HepG2 (cell line): ENCODE results near the gene TEX9. TPM values are rescaled to one million over a fixed set of nuclear protein-coding genes. Genes with fewer than 3 reads are reported as not detected.

Source experiments
- NR1H2 ChIP-seq: sonication (generic); formaldehyde crosslinking; IDR thresholded peaks from 2 replicates; pipeline ENCODE4 v1.8.1; 2022; ENCODE audit warnings: low read depth, missing genetic modification reagents, borderline replicate concordance
- SALL2 ChIP-seq: sonication (generic); formaldehyde crosslinking; IDR thresholded peaks from 2 replicates; pipeline ENCODE4 v1.8.1; 2023; ENCODE audit warnings: mild to moderate bottlenecking, missing genetic modification reagents, inconsistent platforms
- ZNF563 ChIP-seq: sonication (generic); formaldehyde crosslinking; IDR thresholded peaks from 2 replicates; pipeline ENCODE4 v1.8.0; 2022; ENCODE audit warnings: mild to moderate bottlenecking, moderate library complexity, missing genetic modification reagents
- polyA plus RNA-seq, 8 experiments: library from polyadenylated mRNA; depleted of rRNA in 3 of 8; stranded (reverse) in 7 of 8; unstranded in 1 of 8; fragments of >200 nt; fragmentation: Illumina TruSeq in 4 of 8; extraction: Trizol in 4 of 8; gene quantifications; 2 replicates each; pipeline versions ENCODE4 v1.2.1 to v1.2.3, GENCODE V29; 2011 to 2016; ENCODE audit warnings: low read depth in 4 of 8, missing spikeins in 1 of 8, mixed read lengths in 1 of 8; ENCODE audit not compliant: insufficient read depth in 1 of 8
- total RNA-seq, 5 experiments: library from RNA; depleted of rRNA; stranded (reverse); fragments of >200 nt; fragmentation: Illumina TruSeq; extraction: Trizol; gene quantifications; 2 replicates each; pipeline ENCODE4 v1.2.3, GENCODE V29; 2016; ENCODE audit warnings: low read depth in 1 of 5
- TF ChIP-seq, protein P1 (sequence below): sonication (generic); formaldehyde crosslinking; IDR thresholded peaks from 2 replicates; pipeline ENCODE4 v1.4.0; 2020; ENCODE audit warnings: missing genetic modification reagents, borderline replicate concordance
- TF ChIP-seq, protein P2 (sequence below): sonication (generic); formaldehyde crosslinking; IDR thresholded peaks from 2 replicates; pipeline ENCODE4 v1.4.0; 2020; ENCODE audit warnings: mild to moderate bottlenecking, missing genetic modification reagents, borderline replicate concordance
- TF ChIP-seq, protein P3 (sequence below): sonication (generic); formaldehyde crosslinking; IDR thresholded peaks from 2 replicates; pipeline ENCODE4 v1.5.0; 2020; ENCODE audit warnings: missing genetic modification reagents

Gene TEX9
- total and polyA plus RNA-seq, 2 of the 13 experiments (the other 11 are each of a cell fraction or from before 2014, with no cell fraction given) = 0.82 to 6.9 TPM

DNA sequence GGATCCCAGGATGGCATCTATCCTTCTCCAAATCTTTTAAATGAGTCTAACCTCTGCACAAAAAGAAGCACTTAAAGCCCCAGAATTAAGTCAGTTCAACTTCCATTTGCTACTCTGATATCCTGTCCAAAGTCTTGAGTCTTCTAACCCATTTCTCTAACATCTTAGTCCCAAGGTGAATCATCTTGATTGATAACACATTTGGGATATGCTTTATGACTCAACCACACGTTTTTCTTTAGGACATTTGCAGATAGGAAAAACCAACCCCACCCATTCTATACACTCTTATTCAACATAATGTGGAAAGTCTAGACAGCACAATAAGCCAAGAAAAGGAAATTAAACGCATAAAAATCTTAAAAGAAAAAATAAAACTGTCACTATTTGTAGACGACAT lies 18.8 kb upstream of the TEX9 start (continued):
- TF ChIP-seq, protein P1, sequence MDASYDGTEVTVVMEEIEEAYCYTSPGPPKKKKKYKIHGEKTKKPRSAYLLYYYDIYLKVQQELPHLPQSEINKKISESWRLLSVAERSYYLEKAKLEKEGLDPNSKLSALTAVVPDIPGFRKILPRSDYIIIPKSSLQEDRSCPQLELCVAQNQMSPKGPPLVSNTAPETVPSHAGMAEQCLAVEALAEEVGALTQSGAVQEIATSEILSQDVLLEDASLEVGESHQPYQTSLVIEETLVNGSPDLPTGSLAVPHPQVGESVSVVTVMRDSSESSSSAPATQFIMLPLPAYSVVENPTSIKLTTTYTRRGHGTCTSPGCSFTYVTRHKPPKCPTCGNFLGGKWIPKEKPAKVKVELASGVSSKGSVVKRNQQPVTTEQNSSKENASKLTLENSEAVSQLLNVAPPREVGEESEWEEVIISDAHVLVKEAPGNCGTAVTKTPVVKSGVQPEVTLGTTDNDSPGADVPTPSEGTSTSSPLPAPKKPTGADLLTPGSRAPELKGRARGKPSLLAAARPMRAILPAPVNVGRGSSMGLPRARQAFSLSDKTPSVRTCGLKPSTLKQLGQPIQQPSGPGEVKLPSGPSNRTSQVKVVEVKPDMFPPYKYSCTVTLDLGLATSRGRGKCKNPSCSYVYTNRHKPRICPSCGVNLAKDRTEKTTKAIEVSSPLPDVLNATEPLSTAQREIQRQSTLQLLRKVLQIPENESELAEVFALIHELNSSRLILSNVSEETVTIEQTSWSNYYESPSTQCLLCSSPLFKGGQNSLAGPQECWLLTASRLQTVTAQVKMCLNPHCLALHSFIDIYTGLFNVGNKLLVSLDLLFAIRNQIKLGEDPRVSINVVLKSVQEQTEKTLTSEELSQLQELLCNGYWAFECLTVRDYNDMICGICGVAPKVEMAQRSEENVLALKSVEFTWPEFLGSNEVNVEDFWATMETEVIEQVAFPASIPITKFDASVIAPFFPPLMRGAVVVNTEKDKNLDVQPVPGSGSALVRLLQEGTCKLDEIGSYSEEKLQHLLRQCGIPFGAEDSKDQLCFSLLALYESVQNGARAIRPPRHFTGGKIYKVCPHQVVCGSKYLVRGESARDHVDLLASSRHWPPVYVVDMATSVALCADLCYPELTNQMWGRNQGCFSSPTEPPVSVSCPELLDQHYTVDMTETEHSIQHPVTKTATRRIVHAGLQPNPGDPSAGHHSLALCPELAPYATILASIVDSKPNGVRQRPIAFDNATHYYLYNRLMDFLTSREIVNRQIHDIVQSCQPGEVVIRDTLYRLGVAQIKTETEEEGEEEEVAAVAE (CRISPR knock-in tag) = no peak
- TF ChIP-seq NR1H2 (CRISPR knock-in tag) (no peak), ZNF563 (no peak), SALL2 (CRISPR knock-in tag) (no peak)
- TF ChIP-seq, protein P2, sequence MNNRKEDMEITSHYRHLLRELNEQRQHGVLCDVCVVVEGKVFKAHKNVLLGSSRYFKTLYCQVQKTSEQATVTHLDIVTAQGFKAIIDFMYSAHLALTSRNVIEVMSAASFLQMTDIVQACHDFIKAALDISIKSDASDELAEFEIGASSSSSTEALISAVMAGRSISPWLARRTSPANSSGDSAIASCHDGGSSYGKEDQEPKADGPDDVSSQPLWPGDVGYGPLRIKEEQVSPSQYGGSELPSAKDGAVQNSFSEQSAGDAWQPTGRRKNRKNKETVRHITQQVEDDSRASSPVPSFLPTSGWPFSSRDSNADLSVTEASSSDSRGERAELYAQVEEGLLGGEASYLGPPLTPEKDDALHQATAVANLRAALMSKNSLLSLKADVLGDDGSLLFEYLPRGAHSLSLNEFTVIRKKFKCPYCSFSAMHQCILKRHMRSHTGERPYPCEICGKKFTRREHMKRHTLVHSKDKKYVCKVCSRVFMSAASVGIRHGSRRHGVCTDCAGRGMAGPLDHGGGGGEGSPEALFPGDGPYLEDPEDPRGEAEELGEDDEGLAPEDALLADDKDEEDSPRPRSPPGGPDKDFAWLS (CRISPR knock-in tag) = no peak
- TF ChIP-seq, protein P3, sequence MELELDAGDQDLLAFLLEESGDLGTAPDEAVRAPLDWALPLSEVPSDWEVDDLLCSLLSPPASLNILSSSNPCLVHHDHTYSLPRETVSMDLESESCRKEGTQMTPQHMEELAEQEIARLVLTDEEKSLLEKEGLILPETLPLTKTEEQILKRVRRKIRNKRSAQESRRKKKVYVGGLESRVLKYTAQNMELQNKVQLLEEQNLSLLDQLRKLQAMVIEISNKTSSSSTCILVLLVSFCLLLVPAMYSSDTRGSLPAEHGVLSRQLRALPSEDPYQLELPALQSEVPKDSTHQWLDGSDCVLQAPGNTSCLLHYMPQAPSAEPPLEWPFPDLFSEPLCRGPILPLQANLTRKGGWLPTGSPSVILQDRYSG (CRISPR knock-in tag) = no peak
